GM23338 (cell line): Measurements from ENCODE around the gene PLEKHA7. TPM values are rescaled to one million over a fixed set of nuclear protein-coding genes. Genes with fewer than 3 reads are reported as not detected.

Experiments used
- ATAC-seq: fragments of 200-7000 bp; cut with Tn5 transposase; 3 replicates; pipeline ENCODE4 v1.9.1; 2020
- DNase-seq: peaks from one replicate; pipeline ENCODE4 v3.0.0-alpha.2; 2015; ENCODE audit warnings: low spot score
- H2AFZ ChIP-seq: fragments of 200-600 bp; sonication (generic); 2 replicates; pipeline ENCODE4 v1.8.0; 2016; ENCODE audit warnings: antibody characterized with exemption, mild to moderate bottlenecking, moderate library complexity
- H3F3A ChIP-seq: fragments of 200-600 bp; sonication (generic); replicated peaks from 2 replicates; pipeline ENCODE4 v1.8.0; 2017; ENCODE audit warnings: antibody characterized with exemption, mixed run types, low read depth
- H3K27ac ChIP-seq: fragments of 200-600 bp; sonication (generic); 2 replicates; pipeline ENCODE4 v1.6.1; 2016; ENCODE audit warnings: low read depth
- H3K27me3 ChIP-seq: fragments of 200-600 bp; sonication (generic); 2 replicates; pipeline ENCODE4 v1.8.0; 2016; ENCODE audit warnings: mild to moderate bottlenecking, mixed run types, moderate library complexity; ENCODE audit not compliant: insufficient read depth
- H3K36me3 ChIP-seq: fragments of 200-600 bp; sonication (generic); 2 replicates; pipeline ENCODE4 v1.8.0; 2016; ENCODE audit warnings: mild to moderate bottlenecking; ENCODE audit not compliant: insufficient read depth
- H3K4me1 ChIP-seq: fragments of 200-600 bp; sonication (generic); 2 replicates; pipeline ENCODE4 v1.8.0; 2016; ENCODE audit warnings: mild to moderate bottlenecking, moderate library complexity; ENCODE audit not compliant: insufficient read depth
- H3K4me2 ChIP-seq: fragments of 200-600 bp; sonication (generic); 2 replicates; pipeline ENCODE4 v1.7.1; 2017; ENCODE audit warnings: mixed run types
- H3K4me3 ChIP-seq: fragments of 200-600 bp; sonication (generic); 2 replicates; pipeline ENCODE4 v1.6.1; 2016; ENCODE audit warnings: mixed run types
- H3K79me2 ChIP-seq: fragments of 200-600 bp; sonication (generic); replicated peaks from 2 replicates; pipeline ENCODE4 v1.8.0; 2017; ENCODE audit warnings: mild to moderate bottlenecking; ENCODE audit not compliant: insufficient read depth
- H3K9me2 ChIP-seq: fragments of 200-600 bp; sonication (generic); 2 replicates; pipeline ENCODE4 v1.8.0; 2017; ENCODE audit not compliant: insufficient read depth
- H4K20me1 ChIP-seq: fragments of 200-600 bp; sonication (generic); replicated peaks from 2 replicates; pipeline ENCODE4 v1.8.0; 2017; ENCODE audit warnings: mild to moderate bottlenecking; ENCODE audit not compliant: insufficient read depth
- H3K27ac Mint-ChIP-seq: 2 replicates; pipeline ENCODE4 v1.8.0; 2020; ENCODE audit warnings: inconsistent platforms, mild to moderate bottlenecking, moderate library complexity, mixed read lengths
- H3K27me3 Mint-ChIP-seq: 3 replicates; pipeline ENCODE4 v1.8.0; 2022; ENCODE audit warnings: low read depth, mild to moderate bottlenecking, moderate library complexity, mixed read lengths, inconsistent platforms; ENCODE audit not compliant: insufficient read depth, poor library complexity
- H3K36me3 Mint-ChIP-seq: 3 replicates; pipeline ENCODE4 v1.8.0; 2021; ENCODE audit warnings: low read depth, mild to moderate bottlenecking, inconsistent platforms, moderate library complexity, mixed read lengths
- H3K4me1 Mint-ChIP-seq: 3 replicates; pipeline ENCODE4 v1.8.0; 2020; ENCODE audit warnings: mild to moderate bottlenecking, inconsistent platforms, mixed read lengths
- H3K4me3 Mint-ChIP-seq: 3 replicates; pipeline ENCODE4 v1.8.0; 2021; ENCODE audit warnings: moderate library complexity, mild to moderate bottlenecking, inconsistent platforms, mixed read lengths
- H3K9me3 Mint-ChIP-seq: 3 replicates; pipeline ENCODE4 v1.8.0; 2020; ENCODE audit warnings: moderate library complexity, mild to moderate bottlenecking, inconsistent platforms, mixed read lengths
- EZH2 ChIP-seq: fragments of 200-600 bp; sonication (generic); IDR thresholded peaks from one replicate; pipeline ENCODE4 v1.8.0; 2017; ENCODE audit warnings: antibody characterized with exemption, mild to moderate bottlenecking, low read depth; ENCODE audit not compliant: unreplicated experiment
- EZH2phosphoT487 ChIP-seq: fragments of 200-600 bp; sonication (generic); IDR thresholded peaks from one replicate; pipeline ENCODE4 v1.8.1; 2018; ENCODE audit warnings: antibody characterized with exemption; ENCODE audit not compliant: unreplicated experiment
- JUNB ChIP-seq: IDR thresholded peaks from one replicate; pipeline ENCODE4 v1.6.1; 2016; ENCODE audit warnings: antibody characterized with exemption; ENCODE audit not compliant: unreplicated experiment
- POLR2AphosphoS5 ChIP-seq: IDR thresholded peaks from 2 replicates; pipeline ENCODE4 v1.6.1; 2016; ENCODE audit warnings: antibody characterized with exemption, low read depth
- STAT1 ChIP-seq: IDR thresholded peaks from one replicate; pipeline ENCODE4 v1.6.1; 2016; ENCODE audit warnings: antibody characterized with exemption; ENCODE audit not compliant: unreplicated experiment
- ZNF331 ChIP-seq: fragments of 250-450 bp; sonication (Bioruptor Pico); IDR thresholded peaks from 2 replicates; pipeline ENCODE4 v1.5.0; 2020; ENCODE audit warnings: low read depth, mild to moderate bottlenecking, moderate library complexity
- polyA plus RNA-seq: library from polyadenylated mRNA; unstranded; fragments of >200 nt; fragmentation: Nextera tagmentation; extraction: Ambion mirVana; gene quantifications from 2 replicates; pipeline ENCODE4 v1.2.1, GENCODE V29; 2016
- total RNA-seq: library from RNA; depleted of rRNA; stranded (reverse); fragments of >200 nt; shearing (Covaris generic); gene quantifications from 2 replicates; pipeline ENCODE4 v1.2.3, GENCODE V29; 2014
- TF ChIP-seq, protein P1 (sequence below): fragments of 250-450 bp; sonication (Bioruptor Pico); IDR thresholded peaks from 2 replicates; pipeline ENCODE4 v1.5.0; 2020; ENCODE audit warnings: mild to moderate bottlenecking, moderate library complexity
- TF ChIP-seq, protein P2 (sequence below), 2 experiments: fragments of 200-600 bp in 1 of 2; sonication (generic) in 1 of 2; conservative IDR thresholded peaks; 2 replicates each; pipeline versions ENCODE4 v1.5.1 to v1.6.1; 2016 to 2017; ENCODE audit warnings: antibody characterized with exemption in 2 of 2, low read depth in 2 of 2, mild to moderate bottlenecking in 2 of 2, moderate library complexity in 1 of 2

PLEKHA7 gene
- total and polyA plus RNA-seq, 2 experiments from 2014 or later: 9.7 to 15.8 TPM

DNA sequence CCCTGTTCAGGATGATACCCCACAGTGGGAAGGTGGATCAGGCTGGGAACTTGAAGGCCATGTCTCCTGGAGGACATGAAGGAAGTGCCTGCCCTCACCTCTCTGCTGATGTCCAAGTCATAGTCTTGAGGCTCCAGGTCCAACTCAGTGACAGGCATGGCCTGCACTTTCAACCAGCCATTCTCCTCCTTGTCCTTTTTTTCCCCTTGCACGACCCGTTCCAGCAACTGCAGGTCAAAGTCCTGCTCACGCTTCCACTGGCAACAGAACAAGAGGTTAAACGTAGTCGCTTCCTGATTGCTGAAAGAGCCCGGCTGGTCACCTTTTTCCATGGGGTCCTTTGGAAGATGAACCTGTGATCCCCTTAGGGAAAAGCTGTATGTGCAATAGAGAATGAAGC is 228.1 kb downstream of the PLEKHA7 start (continued):
- TF ChIP-seq, protein P1, sequence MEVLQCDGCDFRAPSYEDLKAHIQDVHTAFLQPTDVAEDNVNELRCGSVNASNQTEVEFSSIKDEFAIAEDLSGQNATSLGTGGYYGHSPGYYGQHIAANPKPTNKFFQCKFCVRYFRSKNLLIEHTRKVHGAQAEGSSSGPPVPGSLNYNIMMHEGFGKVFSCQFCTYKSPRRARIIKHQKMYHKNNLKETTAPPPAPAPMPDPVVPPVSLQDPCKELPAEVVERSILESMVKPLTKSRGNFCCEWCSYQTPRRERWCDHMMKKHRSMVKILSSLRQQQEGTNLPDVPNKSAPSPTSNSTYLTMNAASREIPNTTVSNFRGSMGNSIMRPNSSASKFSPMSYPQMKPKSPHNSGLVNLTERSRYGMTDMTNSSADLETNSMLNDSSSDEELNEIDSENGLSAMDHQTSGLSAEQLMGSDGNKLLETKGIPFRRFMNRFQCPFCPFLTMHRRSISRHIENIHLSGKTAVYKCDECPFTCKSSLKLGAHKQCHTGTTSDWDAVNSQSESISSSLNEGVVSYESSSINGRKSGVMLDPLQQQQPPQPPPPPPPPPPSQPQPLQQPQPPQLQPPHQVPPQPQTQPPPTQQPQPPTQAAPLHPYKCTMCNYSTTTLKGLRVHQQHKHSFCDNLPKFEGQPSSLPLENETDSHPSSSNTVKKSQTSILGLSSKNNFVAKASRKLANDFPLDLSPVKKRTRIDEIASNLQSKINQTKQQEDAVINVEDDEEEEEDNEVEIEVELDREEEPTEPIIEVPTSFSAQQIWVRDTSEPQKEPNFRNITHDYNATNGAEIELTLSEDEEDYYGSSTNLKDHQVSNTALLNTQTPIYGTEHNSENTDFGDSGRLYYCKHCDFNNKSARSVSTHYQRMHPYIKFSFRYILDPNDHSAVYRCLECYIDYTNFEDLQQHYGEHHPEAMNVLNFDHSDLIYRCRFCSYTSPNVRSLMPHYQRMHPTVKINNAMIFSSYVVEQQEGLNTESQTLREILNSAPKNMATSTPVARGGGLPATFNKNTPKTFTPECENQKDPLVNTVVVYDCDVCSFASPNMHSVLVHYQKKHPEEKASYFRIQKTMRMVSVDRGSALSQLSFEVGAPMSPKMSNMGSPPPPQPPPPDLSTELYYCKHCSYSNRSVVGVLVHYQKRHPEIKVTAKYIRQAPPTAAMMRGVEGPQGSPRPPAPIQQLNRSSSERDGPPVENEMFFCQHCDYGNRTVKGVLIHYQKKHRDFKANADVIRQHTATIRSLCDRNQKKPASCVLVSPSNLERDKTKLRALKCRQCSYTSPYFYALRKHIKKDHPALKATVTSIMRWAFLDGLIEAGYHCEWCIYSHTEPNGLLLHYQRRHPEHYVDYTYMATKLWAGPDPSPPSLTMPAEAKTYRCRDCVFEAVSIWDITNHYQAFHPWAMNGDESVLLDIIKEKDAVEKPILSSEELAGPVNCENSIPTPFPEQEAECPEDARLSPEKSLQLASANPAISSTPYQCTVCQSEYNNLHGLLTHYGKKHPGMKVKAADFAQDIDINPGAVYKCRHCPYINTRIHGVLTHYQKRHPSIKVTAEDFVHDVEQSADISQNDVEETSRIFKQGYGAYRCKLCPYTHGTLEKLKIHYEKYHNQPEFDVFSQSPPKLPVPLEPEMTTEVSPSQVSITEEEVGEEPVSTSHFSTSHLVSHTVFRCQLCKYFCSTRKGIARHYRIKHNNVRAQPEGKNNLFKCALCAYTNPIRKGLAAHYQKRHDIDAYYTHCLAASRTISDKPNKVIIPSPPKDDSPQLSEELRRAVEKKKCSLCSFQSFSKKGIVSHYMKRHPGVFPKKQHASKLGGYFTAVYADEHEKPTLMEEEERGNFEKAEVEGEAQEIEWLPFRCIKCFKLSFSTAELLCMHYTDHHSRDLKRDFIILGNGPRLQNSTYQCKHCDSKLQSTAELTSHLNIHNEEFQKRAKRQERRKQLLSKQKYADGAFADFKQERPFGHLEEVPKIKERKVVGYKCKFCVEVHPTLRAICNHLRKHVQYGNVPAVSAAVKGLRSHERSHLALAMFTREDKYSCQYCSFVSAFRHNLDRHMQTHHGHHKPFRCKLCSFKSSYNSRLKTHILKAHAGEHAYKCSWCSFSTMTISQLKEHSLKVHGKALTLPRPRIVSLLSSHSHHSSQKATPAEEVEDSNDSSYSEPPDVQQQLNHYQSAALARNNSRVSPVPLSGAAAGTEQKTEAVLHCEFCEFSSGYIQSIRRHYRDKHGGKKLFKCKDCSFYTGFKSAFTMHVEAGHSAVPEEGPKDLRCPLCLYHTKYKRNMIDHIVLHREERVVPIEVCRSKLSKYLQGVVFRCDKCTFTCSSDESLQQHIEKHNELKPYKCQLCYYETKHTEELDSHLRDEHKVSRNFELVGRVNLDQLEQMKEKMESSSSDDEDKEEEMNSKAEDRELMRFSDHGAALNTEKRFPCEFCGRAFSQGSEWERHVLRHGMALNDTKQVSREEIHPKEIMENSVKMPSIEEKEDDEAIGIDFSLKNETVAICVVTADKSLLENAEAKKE (CRISPR knock-in tag): no peak
- TF ChIP-seq EZH2 (no peak), ZNF331 (CRISPR knock-in tag) (no peak), STAT1 (no peak), JUNB (no peak), POLR2AphosphoS5 (no peak), EZH2phosphoT487 (no peak)

DNA sequence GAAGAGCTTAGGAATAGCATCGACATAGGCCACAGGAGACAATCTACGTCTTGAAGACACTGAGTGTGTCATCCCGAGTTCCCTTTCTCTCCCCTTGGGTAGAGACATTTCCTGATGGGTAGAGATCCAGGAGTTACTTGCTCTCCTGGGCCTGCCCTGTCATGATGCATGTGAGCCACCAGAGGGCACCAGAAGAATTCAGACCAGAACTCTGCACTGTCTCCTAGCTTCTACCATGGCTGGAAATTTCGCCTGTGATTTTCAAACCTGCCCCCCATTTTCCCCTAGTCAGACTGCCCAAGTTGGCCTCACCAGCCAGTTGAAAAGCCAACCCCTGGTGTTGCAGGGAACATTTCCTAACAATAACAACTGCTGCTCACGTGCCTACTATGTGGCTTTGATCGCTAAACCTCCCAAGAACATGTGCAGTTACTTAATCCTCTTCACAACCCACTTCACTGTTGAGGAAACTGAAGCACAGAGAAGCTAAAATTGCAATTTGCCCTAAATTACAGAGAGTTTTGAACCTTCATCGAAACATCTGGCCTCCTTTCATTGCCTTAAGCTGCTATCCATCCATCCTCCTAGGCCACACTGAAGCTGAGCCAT is 228.6 kb downstream of the PLEKHA7 start:
- H3K79me2 ChIP-seq: no peaks in the 10 kb centered on the region
- Mint-ChIP-seq H3K36me3 (no peaks in the 10 kb centered on the region; the same call in 2 of the 3 replicates), H3K4me1 (peaks cover 1% of the 10 kb centered on the region; the same call in 2 of the 3 replicates), H3K27ac (no peak overlapping the region), H3K27me3 (peaks cover 4% of the 10 kb centered on the region), H3K4me3 (no peak overlapping the region), H3K9me3 (no peaks in the 10 kb centered on the region)
- no peaks in the 10 kb centered on the region for H3K9me2 ChIP-seq
- peak; percentile 87 for DNase-seq
- no peaks in the 10 kb centered on the region for H3K4me1 ChIP-seq
- no peaks in the 10 kb centered on the region for H3F3A ChIP-seq
- no peaks in the 10 kb centered on the region for H3K36me3 ChIP-seq
- H3K27me3 ChIP-seq: no peaks in the 10 kb centered on the region
- no peak overlapping the region for H3K27ac ChIP-seq
- peak; percentile 81 for ATAC-seq
- H3K4me3 ChIP-seq: no peak overlapping the region
- no peak overlapping the region for H2AFZ ChIP-seq
- TF ChIP-seq, protein P2, sequence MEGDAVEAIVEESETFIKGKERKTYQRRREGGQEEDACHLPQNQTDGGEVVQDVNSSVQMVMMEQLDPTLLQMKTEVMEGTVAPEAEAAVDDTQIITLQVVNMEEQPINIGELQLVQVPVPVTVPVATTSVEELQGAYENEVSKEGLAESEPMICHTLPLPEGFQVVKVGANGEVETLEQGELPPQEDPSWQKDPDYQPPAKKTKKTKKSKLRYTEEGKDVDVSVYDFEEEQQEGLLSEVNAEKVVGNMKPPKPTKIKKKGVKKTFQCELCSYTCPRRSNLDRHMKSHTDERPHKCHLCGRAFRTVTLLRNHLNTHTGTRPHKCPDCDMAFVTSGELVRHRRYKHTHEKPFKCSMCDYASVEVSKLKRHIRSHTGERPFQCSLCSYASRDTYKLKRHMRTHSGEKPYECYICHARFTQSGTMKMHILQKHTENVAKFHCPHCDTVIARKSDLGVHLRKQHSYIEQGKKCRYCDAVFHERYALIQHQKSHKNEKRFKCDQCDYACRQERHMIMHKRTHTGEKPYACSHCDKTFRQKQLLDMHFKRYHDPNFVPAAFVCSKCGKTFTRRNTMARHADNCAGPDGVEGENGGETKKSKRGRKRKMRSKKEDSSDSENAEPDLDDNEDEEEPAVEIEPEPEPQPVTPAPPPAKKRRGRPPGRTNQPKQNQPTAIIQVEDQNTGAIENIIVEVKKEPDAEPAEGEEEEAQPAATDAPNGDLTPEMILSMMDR (conservative IDR thresholded peaks at IDR 0.05; ENCODE audit: low read depth in 2 of 2): peak; percentile 75 to 89
- TF ChIP-seq JUNB: no peak
- no peak overlapping the region for H3K4me2 ChIP-seq
- no peaks in the 10 kb centered on the region for H4K20me1 ChIP-seq
